Measurements from ENCODE around the gene SEZ6.

Gene SEZ6

DNA sequence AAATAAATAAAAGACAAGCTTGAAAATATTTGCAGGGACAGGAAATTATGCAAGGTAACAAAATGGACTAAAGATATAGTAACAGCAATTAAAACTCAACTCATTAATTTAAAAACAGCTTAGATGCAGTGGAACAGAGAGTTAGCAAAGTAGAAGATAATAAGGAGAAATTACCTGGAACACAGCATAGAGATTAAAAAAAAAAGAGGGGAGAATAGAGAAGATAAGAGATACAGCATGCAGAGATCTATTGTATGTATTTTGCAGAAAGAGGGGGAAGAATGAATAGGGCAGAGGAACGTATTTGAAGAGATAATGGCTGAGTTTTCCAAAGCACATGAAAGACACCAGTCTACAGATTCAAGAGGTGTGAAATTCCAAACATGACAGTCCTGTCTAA is 28.7 kb upstream of the SEZ6 start:
- Histone ChIP-seq H3K4me1 (ENCODE audit: control insufficient read depth, insufficient read depth, low read length) (no peaks in the 10 kb centered on the region), H3K27ac (ENCODE audit: low read length) (no peak overlapping the region), H3K9ac (ENCODE audit: low read length in 2 of 2) (no peak overlapping the region), H3K4me3 (ENCODE audit: low read length in 2 of 2) (no peak overlapping the region), H3K27me3 (ENCODE audit: control insufficient read depth in 1 of 2, insufficient read depth in 2 of 2, low read length in 2 of 2) (no peaks in the 10 kb centered on the region), H3K36me3 (ENCODE audit: control insufficient read depth in 2 of 2, insufficient read depth in 2 of 2, low read length in 2 of 2) (no peaks in the 10 kb centered on the region), H3K9me3 (ENCODE audit: control insufficient read depth in 2 of 2, low read length in 2 of 2) (peaks cover 5 to 11% of the 10 kb centered on the region in 2 donors)

DNA sequence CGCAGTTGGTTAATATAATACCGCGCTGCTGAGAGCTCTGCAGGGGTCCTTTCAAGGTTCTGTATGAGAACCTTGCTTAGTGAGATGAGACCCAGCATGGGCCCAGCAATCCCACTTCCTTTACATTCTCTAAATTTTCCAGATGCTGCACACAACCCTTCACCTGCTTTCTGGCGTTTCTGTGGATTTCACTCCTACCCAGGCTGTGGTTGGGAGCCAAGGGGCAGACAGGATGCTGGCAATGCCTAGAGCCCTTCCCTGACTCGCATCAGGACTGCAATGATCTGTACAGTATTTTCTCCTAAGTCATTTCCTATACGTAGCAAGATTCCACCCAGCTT is 27.0 kb upstream of the SEZ6 start:
- no peaks in the 10 kb centered on the region for H3K36me3 ChIP-seq (ENCODE audit: control insufficient read depth in 2 of 2, insufficient read depth in 2 of 2, low read length in 2 of 2)
- H3K9ac ChIP-seq (ENCODE audit: low read length in 2 of 2): no peak overlapping the region

DNA sequence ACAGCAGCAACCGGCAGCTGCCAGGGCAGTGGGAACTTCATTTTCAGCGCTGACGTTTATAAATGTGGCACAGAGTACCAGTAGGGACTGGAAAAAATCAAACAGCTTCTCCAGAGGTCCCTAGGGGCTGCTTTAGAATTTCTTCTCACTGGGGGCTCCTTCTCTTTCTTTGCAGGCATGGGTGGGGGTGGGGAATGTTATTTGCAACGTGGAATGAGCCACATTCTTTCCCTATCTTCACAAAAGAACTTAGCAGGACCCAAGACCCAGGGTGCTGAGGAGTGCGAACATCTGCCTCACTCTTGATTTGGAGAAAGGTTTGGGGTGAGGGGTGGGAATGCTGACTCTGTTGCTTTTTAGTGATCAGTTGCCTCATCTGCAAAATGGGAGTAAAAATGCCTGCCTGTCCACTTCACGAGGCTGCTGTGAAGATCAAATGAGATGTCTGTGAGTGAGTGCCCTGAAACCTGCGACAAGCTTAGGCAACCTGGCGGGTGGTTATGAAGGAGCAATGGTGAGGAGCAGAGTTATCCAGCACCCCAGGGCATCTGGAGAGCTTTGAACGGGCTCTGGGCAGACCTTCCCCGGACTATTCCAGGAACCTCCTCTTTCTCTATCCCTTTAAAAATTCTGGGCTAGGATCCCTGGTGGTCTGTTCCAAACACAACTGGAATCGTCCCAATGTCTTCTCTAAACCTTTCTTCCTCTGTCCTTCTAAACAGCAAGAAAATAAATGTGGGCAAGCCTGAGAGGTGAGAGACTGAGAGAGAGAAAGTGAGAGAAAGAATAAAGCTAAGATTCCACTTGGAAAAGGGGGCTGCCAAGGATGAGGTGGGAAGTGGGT is 26.4 kb upstream of the SEZ6 start:
- Histone ChIP-seq H3K27me3 (ENCODE audit: control insufficient read depth in 1 of 2, insufficient read depth in 2 of 2, low read length in 2 of 2) (no peaks in the 10 kb centered on the region), H3K9me3 (ENCODE audit: control insufficient read depth in 2 of 2, low read length in 2 of 2) (peaks cover 5 to 11% of the 10 kb centered on the region in 2 donors), H3K4me1 (ENCODE audit: control insufficient read depth, insufficient read depth, low read length) (no peaks in the 10 kb centered on the region), H3K9ac (ENCODE audit: low read length in 2 of 2) (no peak overlapping the region), H3K4me3 (ENCODE audit: low read length in 2 of 2) (no peak overlapping the region), H3K36me3 (ENCODE audit: control insufficient read depth in 2 of 2, insufficient read depth in 2 of 2, low read length in 2 of 2) (no peaks in the 10 kb centered on the region), H3K27ac (ENCODE audit: low read length) (no peak overlapping the region)

More for the DNA sequence above, 27.0 kb upstream of the SEZ6 start:
- Histone ChIP-seq H3K9me3 (ENCODE audit: control insufficient read depth in 2 of 2, low read length in 2 of 2) (peaks cover 5 to 11% of the 10 kb centered on the region in 2 donors), H3K27me3 (ENCODE audit: control insufficient read depth in 1 of 2, insufficient read depth in 2 of 2, low read length in 2 of 2) (no peaks in the 10 kb centered on the region), H3K4me3 (ENCODE audit: low read length in 2 of 2) (no peak overlapping the region), H3K4me1 (ENCODE audit: control insufficient read depth, insufficient read depth, low read length) (no peaks in the 10 kb centered on the region), H3K27ac (ENCODE audit: low read length) (no peak overlapping the region)

GRCh38 chr17:29031488-29031887 is 25.7 kb upstream of the SEZ6 start:
- Histone ChIP-seq H3K4me1 (ENCODE audit: control insufficient read depth, insufficient read depth, low read length) (no peaks in the 10 kb centered on the region), H3K4me3 (ENCODE audit: low read length in 2 of 2) (no peak overlapping the region), H3K9ac (ENCODE audit: low read length in 2 of 2) (no peak overlapping the region), H3K36me3 (ENCODE audit: control insufficient read depth in 2 of 2, insufficient read depth in 2 of 2, low read length in 2 of 2) (no peaks in the 10 kb centered on the region), H3K27me3 (ENCODE audit: control insufficient read depth in 1 of 2, insufficient read depth in 2 of 2, low read length in 2 of 2) (no peaks in the 10 kb centered on the region), H3K27ac (ENCODE audit: low read length) (no peak overlapping the region), H3K9me3 (ENCODE audit: control insufficient read depth in 2 of 2, low read length in 2 of 2) (peaks cover 5 to 11% of the 10 kb centered on the region in 2 donors)

DNA sequence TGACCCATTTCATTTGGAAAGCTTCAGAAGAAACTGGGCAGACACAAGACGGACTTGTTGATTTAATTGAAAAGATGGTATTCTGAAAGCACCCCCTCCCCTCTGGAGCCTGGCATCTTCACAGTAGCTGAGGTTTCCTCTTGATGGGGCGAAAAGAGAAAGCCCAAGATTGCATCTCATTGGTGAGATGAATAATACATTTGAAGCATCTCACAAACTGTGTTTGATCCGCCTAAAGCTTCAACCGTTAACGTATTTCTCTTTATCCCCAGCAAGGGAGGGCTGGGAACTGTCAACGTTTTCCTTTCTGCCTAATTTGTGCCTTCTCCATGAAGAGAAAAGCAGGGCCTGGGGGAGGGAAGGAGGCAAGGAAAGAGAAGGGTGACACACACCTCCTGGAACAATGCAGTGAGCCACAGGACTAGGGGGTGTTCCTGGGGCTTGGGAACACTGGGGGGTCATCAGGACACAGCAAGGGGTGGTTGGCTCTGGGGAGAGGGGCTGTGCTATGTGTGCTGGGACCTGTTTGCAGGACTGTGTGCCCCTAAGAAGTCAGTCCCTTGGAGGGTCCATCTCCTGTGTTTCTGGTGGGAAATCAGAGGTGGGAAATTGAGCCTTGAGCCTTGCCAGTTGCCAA is 18.6 kb upstream of the SEZ6 start:
- no peaks in the 10 kb centered on the region for H3K9me3 ChIP-seq (ENCODE audit: control insufficient read depth in 2 of 2, low read length in 2 of 2)
- peaks cover under 1 to 3% of the 10 kb centered on the region in 2 donors for H3K27me3 ChIP-seq (ENCODE audit: control insufficient read depth in 1 of 2, insufficient read depth in 2 of 2, low read length in 2 of 2)
- H3K36me3 ChIP-seq (ENCODE audit: control insufficient read depth in 2 of 2, insufficient read depth in 2 of 2, low read length in 2 of 2): no peaks in the 10 kb centered on the region
- H3K27ac ChIP-seq (ENCODE audit: low read length): no peak overlapping the region
- no peak overlapping the region for H3K9ac ChIP-seq (ENCODE audit: low read length in 2 of 2)
- H3K4me1 ChIP-seq (ENCODE audit: control insufficient read depth, insufficient read depth, low read length): peaks cover 4% of the 10 kb centered on the region
- H3K4me3 ChIP-seq (ENCODE audit: low read length in 2 of 2): no peak overlapping the region

DNA sequence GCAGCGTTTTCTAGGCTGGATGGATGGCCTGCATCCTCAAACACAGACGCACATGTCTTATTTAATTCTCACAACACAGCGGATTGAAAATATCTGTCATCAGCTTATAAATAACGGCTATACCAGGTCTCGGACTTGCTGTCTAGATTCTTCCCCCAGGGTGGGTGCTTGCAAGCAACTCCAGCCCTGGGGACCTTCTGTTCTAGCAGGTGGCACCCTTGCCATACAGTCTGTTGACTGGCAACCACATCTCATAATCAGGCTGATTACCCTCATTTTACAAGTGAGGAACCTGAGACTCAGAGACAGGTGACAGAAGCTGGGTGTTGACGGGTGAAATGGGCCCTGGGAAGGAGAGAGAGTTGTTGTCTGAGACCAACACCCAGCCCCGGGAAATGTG is 16.2 kb upstream of the SEZ6 start:
- no peaks in the 10 kb centered on the region for H3K9me3 ChIP-seq (ENCODE audit: control insufficient read depth in 2 of 2, low read length in 2 of 2)
- peaks cover 2 to 3% of the 10 kb centered on the region in 2 donors for H3K27me3 ChIP-seq (ENCODE audit: control insufficient read depth in 1 of 2, insufficient read depth in 2 of 2, low read length in 2 of 2)
- no peak overlapping the region for H3K27ac ChIP-seq (ENCODE audit: low read length)
- H3K4me1 ChIP-seq (ENCODE audit: control insufficient read depth, insufficient read depth, low read length): peaks cover 5% of the 10 kb centered on the region
- H3K4me3 ChIP-seq (ENCODE audit: low read length in 2 of 2): no peak overlapping the region
- H3K9ac ChIP-seq (ENCODE audit: low read length in 2 of 2): no peak overlapping the region
- no peaks in the 10 kb centered on the region for H3K36me3 ChIP-seq (ENCODE audit: control insufficient read depth in 2 of 2, insufficient read depth in 2 of 2, low read length in 2 of 2)

- peaks cover 2 to 3% of the 10 kb centered on the region in 2 donors for H3K27me3 ChIP-seq (ENCODE audit: control insufficient read depth in 1 of 2, insufficient read depth in 2 of 2, low read length in 2 of 2)
- H3K9ac ChIP-seq (ENCODE audit: low read length in 2 of 2): no peak overlapping the region
- H3K4me1 ChIP-seq (ENCODE audit: control insufficient read depth, insufficient read depth, low read length): peaks cover 5% of the 10 kb centered on the region
- H3K36me3 ChIP-seq (ENCODE audit: control insufficient read depth in 2 of 2, insufficient read depth in 2 of 2, low read length in 2 of 2): no peaks in the 10 kb centered on the region
- H3K4me3 ChIP-seq (ENCODE audit: low read length in 2 of 2): no peak overlapping the region
- H3K9me3 ChIP-seq (ENCODE audit: control insufficient read depth in 2 of 2, low read length in 2 of 2): no peaks in the 10 kb centered on the region
- H3K27ac ChIP-seq (ENCODE audit: low read length): no peak overlapping the region
These were observed 15.4 kb upstream of the SEZ6 start for GRCh38 chr17:29021226-29021625.

DNA sequence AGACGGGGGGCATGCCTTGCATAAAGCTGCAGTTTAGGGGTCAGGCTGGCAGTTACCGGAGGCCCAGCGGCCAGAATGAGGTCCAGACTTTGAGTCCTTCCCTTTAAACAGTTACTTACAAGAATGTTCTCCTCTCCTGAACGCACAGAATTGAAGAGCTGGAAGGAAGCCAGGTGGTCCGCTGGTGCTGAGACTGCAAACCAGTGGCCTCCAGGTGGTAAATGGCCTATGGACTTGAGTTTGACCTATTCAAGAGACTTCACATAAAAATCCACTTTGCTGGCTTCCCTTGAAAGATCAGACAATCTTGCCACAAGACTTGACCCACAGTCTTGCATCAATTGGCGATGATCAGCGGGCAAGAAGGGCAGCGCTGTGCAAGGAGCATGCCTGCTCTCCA is 14.7 kb upstream of the SEZ6 start:
- Histone ChIP-seq H3K9ac (ENCODE audit: low read length in 2 of 2) (no peak overlapping the region), H3K27ac (ENCODE audit: low read length) (no peak overlapping the region), H3K27me3 (ENCODE audit: control insufficient read depth in 1 of 2, insufficient read depth in 2 of 2, low read length in 2 of 2) (peaks cover 2 to 3% of the 10 kb centered on the region in 2 donors), H3K4me3 (ENCODE audit: low read length in 2 of 2) (no peak overlapping the region), H3K36me3 (ENCODE audit: control insufficient read depth in 2 of 2, insufficient read depth in 2 of 2, low read length in 2 of 2) (no peaks in the 10 kb centered on the region), H3K4me1 (ENCODE audit: control insufficient read depth, insufficient read depth, low read length) (peaks cover 5% of the 10 kb centered on the region), H3K9me3 (ENCODE audit: control insufficient read depth in 2 of 2, low read length in 2 of 2) (no peaks in the 10 kb centered on the region)

GRCh38 chr17:29019475-29020181 is 13.8 kb upstream of the SEZ6 start:
- Histone ChIP-seq H3K9me3 (ENCODE audit: control insufficient read depth in 2 of 2, low read length in 2 of 2) (no peaks in the 10 kb centered on the region), H3K4me1 (ENCODE audit: control insufficient read depth, insufficient read depth, low read length) (peaks cover 5% of the 10 kb centered on the region), H3K27me3 (ENCODE audit: control insufficient read depth in 1 of 2, insufficient read depth in 2 of 2, low read length in 2 of 2) (peaks cover 2 to 3% of the 10 kb centered on the region in 2 donors), H3K27ac (ENCODE audit: low read length) (no peak overlapping the region), H3K36me3 (ENCODE audit: control insufficient read depth in 2 of 2, insufficient read depth in 2 of 2, low read length in 2 of 2) (no peaks in the 10 kb centered on the region), H3K9ac (ENCODE audit: low read length in 2 of 2) (no peak overlapping the region), H3K4me3 (ENCODE audit: low read length in 2 of 2) (no peak overlapping the region)

GRCh38 chr17:29018788-29019474 is 13.1 kb upstream of the SEZ6 start:
- Histone ChIP-seq H3K4me1 (ENCODE audit: control insufficient read depth, insufficient read depth, low read length) (peaks cover 5% of the 10 kb centered on the region), H3K9ac (ENCODE audit: low read length in 2 of 2) (no peak overlapping the region), H3K9me3 (ENCODE audit: control insufficient read depth in 2 of 2, low read length in 2 of 2) (no peaks in the 10 kb centered on the region), H3K4me3 (ENCODE audit: low read length in 2 of 2) (no peak overlapping the region), H3K36me3 (ENCODE audit: control insufficient read depth in 2 of 2, insufficient read depth in 2 of 2, low read length in 2 of 2) (no peaks in the 10 kb centered on the region), H3K27ac (ENCODE audit: low read length) (no peak overlapping the region), H3K27me3 (ENCODE audit: control insufficient read depth in 1 of 2, insufficient read depth in 2 of 2, low read length in 2 of 2) (peaks cover 2 to 3% of the 10 kb centered on the region in 2 donors)

Measured in stomach smooth muscle (tissue), 2 donors.